HEK293T (cell line): ENCODE measurements around the gene VPS16.

ENCODE experiments used
- ARNT ChIP-seq: fragments of 450-650 bp; IDR thresholded peaks from 2 replicates; pipeline ENCODE4 v1.6.1; 2017; ENCODE audit warnings: mild to moderate bottlenecking
- HDGF ChIP-seq: fragments of 450-650 bp; IDR thresholded peaks from 2 replicates; pipeline ENCODE4 v1.6.1; 2017; ENCODE audit warnings: antibody characterized with exemption, borderline replicate concordance
- SUZ12 ChIP-seq: fragments of 450-650 bp; IDR thresholded peaks from 2 replicates; pipeline ENCODE4 v1.6.1; 2016; ENCODE audit warnings: mild to moderate bottlenecking
- TARDBP ChIP-seq: fragments of 450-650 bp; IDR thresholded peaks from 2 replicates; pipeline ENCODE4 v1.6.1; 2016
- TF ChIP-seq, protein P1 (sequence below): fragments of 450-650 bp; IDR thresholded peaks from 2 replicates; pipeline ENCODE4 v1.6.1; 2016

DNA sequence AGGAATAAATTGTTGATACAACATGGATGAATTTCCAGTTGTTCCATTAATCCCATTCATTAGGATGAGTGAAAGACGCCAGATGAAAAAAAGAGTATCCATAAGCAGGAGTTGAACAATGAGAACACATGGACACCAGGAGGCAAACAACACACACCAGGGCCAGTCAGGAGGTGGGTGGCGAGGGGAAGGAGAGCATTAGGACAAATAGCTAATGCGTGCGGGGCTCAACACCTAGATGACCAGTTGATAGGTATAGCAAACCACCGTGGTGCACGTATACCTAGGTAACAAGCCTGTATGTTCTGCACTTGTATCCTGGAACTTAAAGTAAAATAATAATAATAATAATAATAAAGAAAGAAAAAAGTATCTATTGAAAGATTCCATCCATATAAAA lies 11.2 kb upstream of the VPS16 start:
- no peak for TF ChIP-seq TARDBP
- TF ChIP-seq SUZ12, result no peak
- no peak for TF ChIP-seq HDGF
- no peak for TF ChIP-seq ARNT
- TF ChIP-seq, protein P1, sequence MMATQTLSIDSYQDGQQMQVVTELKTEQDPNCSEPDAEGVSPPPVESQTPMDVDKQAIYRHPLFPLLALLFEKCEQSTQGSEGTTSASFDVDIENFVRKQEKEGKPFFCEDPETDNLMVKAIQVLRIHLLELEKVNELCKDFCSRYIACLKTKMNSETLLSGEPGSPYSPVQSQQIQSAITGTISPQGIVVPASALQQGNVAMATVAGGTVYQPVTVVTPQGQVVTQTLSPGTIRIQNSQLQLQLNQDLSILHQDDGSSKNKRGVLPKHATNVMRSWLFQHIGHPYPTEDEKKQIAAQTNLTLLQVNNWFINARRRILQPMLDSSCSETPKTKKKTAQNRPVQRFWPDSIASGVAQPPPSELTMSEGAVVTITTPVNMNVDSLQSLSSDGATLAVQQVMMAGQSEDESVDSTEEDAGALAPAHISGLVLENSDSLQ, result no peak
